M059J (cell line): ENCODE results near the gene SLC36A4. TPM values are rescaled to one million over a fixed set of nuclear protein-coding genes. Genes with fewer than 3 reads are reported as not detected.
"Not testable (repeated sequence)": the region's sequence is repeated elsewhere in the genome, so short reads cannot be mapped to it uniquely, and the experiment has no call there.

Source experiments
- DNase-seq: peaks from one replicate; pipeline ENCODE4 v3.0.0-alpha.2; 2012; ENCODE audit warnings: low read depth
- total RNA-seq: library from RNA; depleted of rRNA; stranded (reverse); fragments of >200 nt; shearing (Covaris generic); gene quantifications from 2 replicates; pipeline ENCODE4 v1.2.3, GENCODE V29; 2014; rRNA removed

The SLC36A4 gene
- total RNA-seq, 1 experiment from 2014 or later: 12.0 TPM

DNA sequence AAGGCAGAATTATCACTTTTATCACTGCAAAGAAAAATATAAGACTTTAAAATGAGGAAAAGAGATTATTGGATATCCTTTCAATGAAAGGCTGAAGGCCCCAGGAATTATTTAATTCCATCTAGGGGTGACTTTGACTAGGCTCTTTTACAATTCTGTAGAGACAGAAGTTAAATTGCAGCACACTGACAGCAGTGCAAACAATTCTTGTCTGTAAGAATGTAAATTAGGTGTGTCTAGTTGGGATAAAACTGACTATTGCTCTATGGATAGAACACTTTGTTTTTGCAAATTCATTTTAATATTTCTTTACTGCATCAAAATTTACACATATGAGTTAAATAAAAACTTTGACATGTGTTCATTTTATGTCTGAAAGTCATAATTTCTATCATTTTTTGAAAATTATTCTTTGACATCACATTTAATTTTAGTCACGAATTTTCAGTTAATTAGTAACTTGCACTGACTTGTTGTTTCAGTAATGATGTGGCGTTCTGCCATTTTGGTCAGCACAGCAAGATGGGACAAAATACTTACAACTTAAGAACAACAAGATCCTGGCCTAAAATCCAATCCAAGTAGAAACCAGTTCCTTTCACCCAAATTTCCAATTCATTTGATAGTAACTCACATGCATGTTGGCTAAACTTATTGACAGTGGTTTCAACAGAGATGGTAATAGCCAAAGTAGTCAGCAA, 75.1 kb downstream of the SLC36A4 start:
- no peak for DNase-seq

DNA sequence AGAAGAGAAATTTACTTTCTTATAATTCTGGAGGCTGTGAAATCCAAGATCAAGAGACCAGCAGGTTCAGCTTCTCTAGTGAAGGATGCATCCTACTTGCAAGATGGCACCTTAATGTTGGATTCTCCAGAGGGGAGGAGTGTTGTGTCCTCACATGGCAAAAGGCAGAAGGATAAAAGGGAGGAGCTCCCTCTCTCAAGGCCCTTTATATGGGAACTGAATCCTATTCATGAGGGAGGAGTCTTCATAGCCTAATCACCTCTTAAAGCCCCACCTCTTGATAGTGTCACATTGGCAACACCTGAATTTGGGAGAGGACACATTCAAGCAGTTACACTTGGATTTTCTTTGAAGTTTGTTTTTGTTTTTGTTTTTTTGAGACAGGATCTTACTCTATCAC, 79.5 kb downstream of the SLC36A4 start:
- no peak for DNase-seq

DNA sequence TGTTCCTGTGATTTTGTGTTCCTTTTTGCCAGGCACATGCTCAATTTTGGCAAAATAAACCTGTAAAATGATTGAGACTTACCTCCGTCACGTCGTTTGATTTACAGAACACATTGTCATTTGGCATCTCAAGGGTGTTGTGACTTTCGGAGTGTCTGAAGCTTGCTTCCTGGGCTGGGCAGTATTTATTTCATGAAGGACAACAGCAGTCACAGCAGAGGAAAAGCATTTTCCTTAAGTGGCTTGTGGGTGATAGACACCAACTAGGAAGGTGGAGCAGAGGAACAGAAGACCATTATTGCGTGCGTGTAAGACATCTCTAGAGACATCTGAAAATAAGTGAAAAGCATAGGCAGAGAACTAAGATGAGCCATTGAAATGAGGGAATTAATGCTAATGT, 80.2 kb downstream of the SLC36A4 start:
- DNase-seq: no peak

DNA sequence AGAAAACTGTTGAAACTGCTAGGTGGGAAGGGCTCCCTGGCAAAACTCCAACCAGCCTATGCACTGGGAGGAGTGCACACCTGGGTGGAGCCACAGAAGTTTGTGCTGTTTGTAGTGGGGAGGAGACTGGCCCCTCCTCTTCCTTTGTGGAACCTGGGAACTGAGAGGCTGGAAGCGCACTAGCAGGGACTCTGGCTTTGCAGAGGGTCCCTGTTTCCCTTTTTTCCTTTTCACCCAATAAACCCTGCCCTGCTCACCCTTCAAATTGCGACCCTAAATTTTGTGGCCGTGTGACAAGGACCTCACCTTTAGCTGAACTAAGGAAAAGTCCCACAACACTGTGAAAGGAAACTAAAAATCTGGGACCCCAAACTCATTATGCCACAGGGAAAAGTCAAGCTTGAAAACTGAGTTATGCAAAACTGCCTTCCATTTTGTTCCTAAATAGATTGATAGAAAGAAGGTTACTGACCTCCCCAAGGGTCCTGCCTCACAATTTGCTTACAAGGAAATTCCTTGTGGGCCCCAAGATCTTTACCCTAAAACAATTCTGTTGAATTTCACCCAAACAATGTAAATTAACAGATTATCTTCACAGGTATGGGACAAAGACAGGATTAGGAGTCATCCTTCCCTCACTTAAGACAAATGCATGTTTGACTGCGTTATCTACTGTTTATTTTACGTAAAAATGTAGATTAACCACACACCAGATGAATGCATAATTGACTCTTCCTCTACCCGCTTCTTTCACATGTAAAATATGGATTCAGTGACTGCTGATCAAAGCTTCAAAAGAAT, 81.0 kb downstream of the SLC36A4 start:
- DNase-seq: no peak

DNA sequence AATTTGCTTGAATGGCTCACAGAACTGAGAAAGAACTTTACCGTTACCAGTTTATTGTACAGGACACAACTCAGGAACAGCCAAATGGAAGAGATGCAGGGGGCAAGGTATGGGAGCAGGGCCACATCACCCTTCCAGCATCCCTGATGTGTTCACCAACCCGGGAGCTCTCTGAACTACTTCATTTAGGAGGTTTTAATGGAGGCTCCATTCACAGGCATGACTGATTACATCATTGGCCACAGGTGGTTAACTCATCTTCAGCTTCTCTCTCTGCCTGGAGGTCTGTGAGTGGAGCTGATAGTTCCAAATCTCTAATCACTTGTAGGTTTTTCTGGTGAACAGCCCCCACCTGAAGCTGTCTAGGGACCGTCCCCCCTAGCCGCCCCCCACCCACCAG, 83.5 kb downstream of the SLC36A4 start:
- DNase-seq: no peak

DNA sequence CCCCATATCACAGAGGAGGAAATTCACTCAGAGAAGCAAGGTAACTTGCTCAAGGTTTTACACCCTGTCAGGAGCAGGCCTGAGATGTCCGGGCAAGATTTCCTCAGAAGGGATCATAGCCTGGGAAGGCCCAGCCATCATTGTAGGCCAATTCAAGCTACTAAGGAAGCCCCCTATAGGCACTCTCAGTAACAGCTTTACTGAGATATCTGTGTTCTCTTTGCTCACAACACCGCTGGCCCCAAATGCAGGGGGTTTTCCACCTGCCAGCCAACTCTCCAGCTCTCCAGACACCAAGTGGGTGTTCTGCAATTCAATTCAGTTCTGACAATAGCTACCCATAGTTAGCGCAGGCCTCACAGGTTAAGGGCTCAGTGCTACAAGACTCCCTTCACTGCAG, 84.0 kb downstream of the SLC36A4 start:
- no peak for DNase-seq

DNA sequence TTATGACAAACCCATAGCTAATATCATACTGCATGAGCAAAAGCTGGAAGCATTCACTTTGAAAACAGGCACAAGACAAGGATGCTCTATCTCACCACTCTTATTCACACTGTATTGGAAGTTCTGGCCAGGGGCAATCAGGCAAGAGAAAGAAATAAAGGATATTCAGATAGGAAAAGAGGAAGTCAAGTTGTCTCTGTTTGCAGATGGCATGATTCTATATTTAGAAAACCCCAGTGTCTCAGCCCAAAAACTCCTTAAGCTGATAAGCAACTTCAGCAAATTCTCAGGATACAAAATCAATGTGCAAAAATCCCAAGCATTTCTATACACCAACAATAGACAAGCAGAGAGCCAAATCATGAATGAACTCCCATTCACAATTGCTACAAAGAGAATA, 86.6 kb downstream of the SLC36A4 start:
- not testable (repeated sequence) for DNase-seq

DNA sequence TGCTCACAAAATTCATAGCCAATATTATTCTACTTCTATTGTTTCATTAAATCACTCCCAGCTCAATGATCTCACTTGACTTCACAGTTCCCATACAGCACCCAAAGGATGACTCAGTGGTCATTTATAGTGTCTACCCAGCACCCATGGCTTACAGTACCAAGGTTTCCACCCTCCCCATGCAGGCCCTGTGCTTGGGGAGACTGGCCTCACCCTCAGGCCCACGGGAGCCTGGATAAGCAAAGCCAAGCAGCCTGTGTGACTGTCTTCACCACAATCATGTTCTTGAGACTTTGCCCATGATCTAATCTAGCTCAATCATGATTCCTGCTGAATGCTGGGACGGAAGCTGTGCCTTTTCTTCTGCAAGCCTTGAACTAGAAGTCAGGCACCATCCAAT, 97.6 kb downstream of the SLC36A4 start:
- DNase-seq: peak; percentile 49

DNA sequence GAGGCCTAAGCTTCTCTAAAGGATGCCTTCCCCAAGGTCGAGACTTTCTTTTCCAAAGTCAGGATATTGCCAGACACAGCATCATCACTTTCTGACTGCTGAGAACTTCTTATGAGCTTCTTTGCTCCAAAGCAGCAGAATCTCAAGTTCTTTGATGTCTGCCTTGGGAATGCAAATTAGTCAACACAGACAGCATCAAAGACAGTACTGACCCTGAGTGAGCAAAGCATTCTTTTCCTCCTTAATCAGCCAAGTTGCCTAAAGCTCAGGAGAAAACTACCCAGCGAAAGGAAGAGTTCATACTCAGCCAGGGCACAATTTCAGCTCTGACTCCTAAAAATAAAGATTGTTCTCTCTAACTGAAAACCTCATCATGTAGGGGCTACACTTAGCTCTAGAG, 98.0 kb downstream of the SLC36A4 start:
- peak; percentile 30 for DNase-seq

Other genes starting within 250 kb of the SLC36A4 start
- gene MTNR1B, start 228.3 kb downstream of the SLC36A4 start, total RNA-seq: not detected in 2 replicates
- not detected in 2 replicates for gene DEUP1, start 132.8 kb upstream of the SLC36A4 start, total RNA-seq